ENCODE measurements around the gene TNNT1.

TNNT1 gene

DNA sequence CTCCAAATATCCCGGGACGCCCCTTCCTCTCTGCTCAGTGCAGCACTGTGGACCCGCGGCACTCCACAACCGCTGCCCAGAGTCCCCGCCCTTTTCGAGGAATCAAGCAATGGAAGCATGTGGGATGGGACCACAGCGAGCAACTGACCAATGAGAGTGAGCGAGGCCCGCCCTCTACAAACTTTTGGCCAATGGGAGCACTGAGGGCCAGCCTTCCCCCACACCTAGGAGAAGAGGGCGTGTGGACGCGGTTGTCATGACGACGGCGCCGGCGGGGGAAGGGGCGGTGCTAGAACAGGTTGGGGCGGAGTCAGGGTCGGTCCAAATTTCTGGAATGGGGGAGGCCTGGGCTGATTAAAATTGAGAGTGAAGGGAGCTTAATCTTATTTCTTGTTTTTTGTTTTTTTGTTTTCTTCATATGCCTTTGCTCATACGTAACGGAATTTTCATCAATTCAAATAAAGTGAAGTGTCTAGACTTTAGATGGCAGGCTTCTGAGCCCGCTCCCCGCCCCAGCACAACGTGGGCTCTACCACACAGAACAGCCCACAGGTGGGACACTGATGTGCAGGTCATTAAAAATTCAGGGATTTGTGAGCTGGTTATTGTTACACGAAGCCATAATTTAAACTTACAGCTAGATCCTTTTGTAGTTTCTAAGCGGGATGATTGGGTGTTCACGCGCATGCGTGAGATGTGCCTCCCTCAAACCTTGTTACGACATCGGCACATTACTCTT, 17.7 kb upstream of the TNNT1 start, which contains the start of gene DNAAF3:
DNAAF3 (minus strand) TSS at position 84 of the 739 bp plus-strand sequence. CDS start 200 bp downstream, outside the sequence.
- peak; percentile 100 for DNase-seq (ENCODE audit: insufficient read length, low spot score)
- TF ChIP-seq, protein P1, sequence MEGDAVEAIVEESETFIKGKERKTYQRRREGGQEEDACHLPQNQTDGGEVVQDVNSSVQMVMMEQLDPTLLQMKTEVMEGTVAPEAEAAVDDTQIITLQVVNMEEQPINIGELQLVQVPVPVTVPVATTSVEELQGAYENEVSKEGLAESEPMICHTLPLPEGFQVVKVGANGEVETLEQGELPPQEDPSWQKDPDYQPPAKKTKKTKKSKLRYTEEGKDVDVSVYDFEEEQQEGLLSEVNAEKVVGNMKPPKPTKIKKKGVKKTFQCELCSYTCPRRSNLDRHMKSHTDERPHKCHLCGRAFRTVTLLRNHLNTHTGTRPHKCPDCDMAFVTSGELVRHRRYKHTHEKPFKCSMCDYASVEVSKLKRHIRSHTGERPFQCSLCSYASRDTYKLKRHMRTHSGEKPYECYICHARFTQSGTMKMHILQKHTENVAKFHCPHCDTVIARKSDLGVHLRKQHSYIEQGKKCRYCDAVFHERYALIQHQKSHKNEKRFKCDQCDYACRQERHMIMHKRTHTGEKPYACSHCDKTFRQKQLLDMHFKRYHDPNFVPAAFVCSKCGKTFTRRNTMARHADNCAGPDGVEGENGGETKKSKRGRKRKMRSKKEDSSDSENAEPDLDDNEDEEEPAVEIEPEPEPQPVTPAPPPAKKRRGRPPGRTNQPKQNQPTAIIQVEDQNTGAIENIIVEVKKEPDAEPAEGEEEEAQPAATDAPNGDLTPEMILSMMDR (IDR thresholded peaks at IDR 0.05; ENCODE audit: insufficient read depth, missing control alignments), result no peak
- no peak for FAIRE-seq

DNA sequence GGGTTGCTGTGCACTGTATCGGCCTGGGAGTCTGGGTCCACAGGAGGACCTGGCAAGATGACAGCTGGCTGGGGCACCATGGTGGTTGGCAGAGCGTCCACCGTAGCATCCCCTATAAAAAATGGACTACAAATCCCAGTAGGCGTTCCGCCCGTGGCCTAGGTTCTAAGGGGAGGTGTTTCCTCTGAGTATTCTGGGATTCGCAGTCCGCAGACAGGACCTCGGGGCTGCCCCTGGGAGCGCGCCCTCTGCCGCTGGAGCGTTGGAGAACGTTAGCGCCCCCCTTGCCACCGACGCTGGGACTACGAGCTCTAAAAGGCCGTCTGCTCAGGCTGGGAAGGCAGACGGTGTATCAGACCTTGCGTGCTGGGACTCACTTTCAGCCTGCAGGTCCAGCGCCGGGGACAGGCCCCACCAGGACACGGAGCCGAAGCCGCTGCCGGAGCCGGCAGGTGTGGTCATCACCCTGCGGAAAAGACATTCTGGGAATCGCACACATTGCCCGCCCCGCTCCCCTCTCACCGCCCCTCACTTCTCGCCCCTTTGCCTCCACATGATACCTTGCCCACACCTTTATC, 17.0 kb upstream of the TNNT1 start:
- DNase-seq (ENCODE audit: insufficient read length, low spot score) (no peak), FAIRE-seq (no peak)
- TF ChIP-seq, protein P1 (IDR thresholded peaks at IDR 0.05; ENCODE audit: insufficient read depth, missing control alignments), result peak; percentile 61

DNA sequence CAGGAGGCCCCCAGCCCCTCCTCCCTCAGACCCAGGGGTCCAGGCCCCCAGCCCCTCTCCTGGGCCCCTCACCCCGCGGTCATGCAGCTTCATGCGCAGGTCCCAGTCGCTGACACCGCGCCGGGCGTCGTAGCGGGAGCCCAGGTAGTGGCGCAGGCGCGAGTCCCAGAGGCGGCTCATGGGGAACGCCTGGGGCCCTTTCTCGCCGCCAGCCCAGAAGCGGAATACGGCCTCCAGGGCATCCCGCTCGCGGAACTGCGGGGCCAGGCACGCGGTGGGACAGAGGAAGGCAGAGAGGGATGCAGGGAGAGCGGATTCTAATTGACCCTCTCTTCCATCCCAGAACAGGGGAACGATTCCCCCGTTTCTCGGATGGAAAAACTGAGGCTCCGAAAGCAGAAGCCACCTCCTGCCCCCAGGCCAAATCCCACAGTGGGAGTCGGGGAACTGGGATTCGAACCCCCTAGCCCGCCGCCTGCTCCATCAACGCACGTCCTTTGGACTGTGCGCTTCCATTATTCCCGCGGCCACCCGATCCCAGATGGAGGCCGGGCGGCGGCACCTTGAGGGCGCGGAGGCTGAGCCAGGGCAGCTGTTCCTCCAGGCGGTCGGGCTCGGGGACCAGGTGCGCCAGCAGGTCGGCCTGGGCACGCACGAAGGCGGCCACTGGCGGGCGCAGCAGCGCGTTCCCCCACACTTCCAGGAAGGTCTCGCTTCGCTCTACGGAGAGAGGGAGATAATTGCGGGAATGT, 12.7 kb upstream of the TNNT1 start:
- no peak for FAIRE-seq

DNA sequence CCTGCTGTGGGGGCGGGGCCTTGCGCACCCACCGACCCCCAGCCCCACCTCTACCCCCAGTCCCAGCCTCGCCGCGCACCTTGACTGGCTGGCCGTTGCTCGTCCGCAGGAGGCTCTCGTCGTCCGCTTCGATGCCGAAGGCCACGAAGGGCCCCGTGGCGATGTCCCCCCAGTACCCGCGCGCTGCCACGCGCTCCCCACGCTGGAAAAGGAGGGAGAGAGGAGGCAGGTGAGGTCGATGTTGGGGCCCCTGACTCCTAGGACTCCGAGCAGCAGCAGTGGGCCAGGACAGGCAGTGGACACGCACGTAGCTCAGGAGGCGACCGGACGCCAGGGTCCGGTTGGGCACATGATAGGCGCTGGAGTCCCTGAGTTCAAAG, 12.0 kb upstream of the TNNT1 start:
- no peak for FAIRE-seq
- TF ChIP-seq, protein P1 (IDR thresholded peaks at IDR 0.05; ENCODE audit: insufficient read depth, missing control alignments), result no peak
- DNase-seq (ENCODE audit: insufficient read length, low spot score), result no peak

More for the DNA sequence above, 12.7 kb upstream of the TNNT1 start:
- DNase-seq (ENCODE audit: insufficient read length, low spot score), result no peak
- TF ChIP-seq, protein P1 (IDR thresholded peaks at IDR 0.05; ENCODE audit: insufficient read depth, missing control alignments), result no peak

DNA sequence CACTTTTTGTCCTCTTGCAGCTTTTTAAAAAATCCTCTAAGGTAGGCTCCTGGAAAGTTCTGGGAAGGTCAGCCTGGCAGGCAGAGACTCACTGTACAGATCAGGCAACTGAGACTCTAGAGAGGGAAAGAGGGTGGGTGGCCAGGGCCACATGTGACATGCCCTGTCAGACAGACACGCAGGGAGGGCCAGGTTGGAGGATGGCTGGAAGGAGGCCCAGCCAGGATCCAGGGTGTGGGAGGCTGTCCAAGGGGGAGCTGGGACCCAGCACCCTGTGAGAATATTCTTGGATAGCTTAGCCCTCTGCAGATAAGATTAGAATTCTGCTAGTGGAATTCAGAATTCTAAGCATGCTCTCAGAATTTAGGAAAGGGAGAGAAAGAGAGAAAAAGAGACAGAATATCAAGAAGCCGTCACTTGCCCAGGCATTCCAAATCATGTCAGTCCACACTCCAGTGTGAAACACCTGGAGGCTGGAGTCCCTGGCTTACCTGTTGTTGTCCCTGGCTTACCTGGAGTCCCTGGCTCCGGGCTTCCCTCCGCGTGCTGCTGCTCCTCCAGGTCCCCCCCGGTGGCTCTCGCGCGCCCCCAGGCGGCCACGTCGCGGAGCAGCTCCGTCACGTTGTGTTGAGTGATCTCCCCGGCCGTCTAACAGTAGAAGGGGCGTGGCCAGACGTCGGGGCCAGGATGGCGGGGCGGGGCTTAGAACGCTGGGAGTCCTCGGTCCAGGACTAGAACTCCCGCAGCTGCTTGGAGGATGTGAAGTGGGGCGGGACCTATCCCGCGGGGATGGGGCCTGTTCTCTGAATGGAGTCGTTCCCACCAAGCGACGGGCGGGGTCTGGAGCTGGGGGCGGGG, 11.4 kb upstream of the TNNT1 start:
- TF ChIP-seq, protein P1 (IDR thresholded peaks at IDR 0.05; ENCODE audit: insufficient read depth, missing control alignments), result peak; percentile 82
- FAIRE-seq (no peak), DNase-seq (ENCODE audit: insufficient read length, low spot score) (peak; percentile 100)

DNA sequence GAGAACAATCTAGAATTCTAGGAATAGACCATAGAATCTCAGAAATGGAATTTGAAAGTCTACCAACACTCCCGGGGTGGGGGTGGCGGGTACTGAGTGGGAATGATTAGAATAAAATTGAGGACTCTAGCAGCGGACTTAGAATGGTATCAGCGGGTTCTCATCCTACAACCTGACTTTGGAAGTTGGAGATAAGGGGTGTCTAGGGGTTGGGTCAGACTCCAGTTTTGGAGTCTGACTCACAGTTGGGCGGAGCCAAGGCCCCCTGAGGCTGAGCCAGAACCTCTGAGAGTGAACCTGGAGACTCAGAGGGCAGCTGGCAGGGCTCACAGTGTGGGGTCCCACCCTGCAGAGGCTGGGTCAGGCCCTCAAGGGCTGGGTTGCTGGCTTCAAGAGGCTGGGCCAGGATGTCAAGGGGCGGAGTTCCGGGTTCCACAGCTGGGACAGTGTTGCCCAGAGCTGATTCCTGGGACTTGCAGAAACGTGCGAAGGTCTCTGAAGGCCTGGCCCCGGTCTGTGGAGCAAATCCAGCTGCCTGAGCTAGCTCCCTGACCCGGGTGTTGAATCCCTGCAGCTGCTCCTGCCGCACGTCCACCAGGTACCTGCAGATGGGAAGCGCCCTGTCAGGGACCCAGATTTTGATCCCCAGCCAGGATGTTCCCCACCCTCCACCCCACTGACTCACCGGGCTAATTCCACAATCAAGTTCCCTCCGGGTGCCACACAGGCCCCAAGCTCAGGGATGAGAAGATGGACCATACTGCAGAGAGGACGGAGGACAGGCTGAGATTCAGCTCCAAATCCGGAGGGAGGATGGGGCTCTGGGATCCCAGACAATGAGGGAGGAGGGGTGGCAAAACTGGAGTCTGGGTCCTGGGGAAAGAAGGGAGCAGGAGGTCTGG, 10.1 kb upstream of the TNNT1 start:
- TF ChIP-seq, protein P1 (IDR thresholded peaks at IDR 0.05; ENCODE audit: insufficient read depth, missing control alignments), result no peak
- DNase-seq (ENCODE audit: insufficient read length, low spot score) (no peak), FAIRE-seq (no peak)

All from D721Med (cell line).